ENCODE measurements around the gene LYZL1.

DNA sequence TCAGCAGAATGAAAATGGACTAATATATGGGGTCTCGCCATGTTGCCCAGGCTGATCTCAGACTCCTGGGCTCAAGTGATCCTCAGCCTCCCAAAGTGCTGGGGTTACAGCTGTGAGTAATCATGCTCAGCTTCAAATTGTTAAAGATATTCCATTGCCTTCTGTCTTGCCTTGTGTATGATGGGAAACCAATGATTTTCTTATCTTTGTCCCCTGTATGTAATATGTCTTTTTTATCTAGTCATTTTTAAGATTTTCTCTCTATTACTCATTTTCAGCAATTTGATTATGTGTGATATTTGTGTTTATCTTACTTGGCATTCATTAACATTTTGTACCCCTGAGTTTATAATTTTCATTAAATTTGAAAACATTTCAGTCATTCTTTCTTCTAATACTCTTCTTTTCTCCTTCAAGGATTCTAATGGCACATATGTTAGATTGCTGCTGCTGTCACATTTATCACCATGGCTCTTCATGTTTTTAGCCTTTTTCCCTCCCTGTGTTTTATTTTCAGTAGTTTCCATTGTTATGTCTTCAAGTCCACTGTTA, 12.6 kb downstream of the LYZL1 start:
- TF ChIP-seq, protein P1, sequence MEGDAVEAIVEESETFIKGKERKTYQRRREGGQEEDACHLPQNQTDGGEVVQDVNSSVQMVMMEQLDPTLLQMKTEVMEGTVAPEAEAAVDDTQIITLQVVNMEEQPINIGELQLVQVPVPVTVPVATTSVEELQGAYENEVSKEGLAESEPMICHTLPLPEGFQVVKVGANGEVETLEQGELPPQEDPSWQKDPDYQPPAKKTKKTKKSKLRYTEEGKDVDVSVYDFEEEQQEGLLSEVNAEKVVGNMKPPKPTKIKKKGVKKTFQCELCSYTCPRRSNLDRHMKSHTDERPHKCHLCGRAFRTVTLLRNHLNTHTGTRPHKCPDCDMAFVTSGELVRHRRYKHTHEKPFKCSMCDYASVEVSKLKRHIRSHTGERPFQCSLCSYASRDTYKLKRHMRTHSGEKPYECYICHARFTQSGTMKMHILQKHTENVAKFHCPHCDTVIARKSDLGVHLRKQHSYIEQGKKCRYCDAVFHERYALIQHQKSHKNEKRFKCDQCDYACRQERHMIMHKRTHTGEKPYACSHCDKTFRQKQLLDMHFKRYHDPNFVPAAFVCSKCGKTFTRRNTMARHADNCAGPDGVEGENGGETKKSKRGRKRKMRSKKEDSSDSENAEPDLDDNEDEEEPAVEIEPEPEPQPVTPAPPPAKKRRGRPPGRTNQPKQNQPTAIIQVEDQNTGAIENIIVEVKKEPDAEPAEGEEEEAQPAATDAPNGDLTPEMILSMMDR (IDR thresholded peaks at IDR 0.05; ENCODE audit: poor library complexity, severe bottlenecking), result no peak
- TF ChIP-seq, protein P2, sequence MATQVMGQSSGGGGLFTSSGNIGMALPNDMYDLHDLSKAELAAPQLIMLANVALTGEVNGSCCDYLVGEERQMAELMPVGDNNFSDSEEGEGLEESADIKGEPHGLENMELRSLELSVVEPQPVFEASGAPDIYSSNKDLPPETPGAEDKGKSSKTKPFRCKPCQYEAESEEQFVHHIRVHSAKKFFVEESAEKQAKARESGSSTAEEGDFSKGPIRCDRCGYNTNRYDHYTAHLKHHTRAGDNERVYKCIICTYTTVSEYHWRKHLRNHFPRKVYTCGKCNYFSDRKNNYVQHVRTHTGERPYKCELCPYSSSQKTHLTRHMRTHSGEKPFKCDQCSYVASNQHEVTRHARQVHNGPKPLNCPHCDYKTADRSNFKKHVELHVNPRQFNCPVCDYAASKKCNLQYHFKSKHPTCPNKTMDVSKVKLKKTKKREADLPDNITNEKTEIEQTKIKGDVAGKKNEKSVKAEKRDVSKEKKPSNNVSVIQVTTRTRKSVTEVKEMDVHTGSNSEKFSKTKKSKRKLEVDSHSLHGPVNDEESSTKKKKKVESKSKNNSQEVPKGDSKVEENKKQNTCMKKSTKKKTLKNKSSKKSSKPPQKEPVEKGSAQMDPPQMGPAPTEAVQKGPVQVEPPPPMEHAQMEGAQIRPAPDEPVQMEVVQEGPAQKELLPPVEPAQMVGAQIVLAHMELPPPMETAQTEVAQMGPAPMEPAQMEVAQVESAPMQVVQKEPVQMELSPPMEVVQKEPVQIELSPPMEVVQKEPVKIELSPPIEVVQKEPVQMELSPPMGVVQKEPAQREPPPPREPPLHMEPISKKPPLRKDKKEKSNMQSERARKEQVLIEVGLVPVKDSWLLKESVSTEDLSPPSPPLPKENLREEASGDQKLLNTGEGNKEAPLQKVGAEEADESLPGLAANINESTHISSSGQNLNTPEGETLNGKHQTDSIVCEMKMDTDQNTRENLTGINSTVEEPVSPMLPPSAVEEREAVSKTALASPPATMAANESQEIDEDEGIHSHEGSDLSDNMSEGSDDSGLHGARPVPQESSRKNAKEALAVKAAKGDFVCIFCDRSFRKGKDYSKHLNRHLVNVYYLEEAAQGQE (IDR thresholded peaks at IDR 0.05; ENCODE audit: borderline replicate concordance), result no peak
- no peak for TF ChIP-seq TAF1 (IDR thresholded peaks at IDR 0.05; ENCODE audit: low read depth)
- TF ChIP-seq SMC3 (conservative IDR thresholded peaks at IDR 0.05; ENCODE audit: poor library complexity), result no peak
